HEK293 (cell line): ENCODE data around the gene KCNK17.

Source experiments
- ATF2 ChIP-seq: fragments of 450-650 bp; formaldehyde crosslinking; IDR thresholded peaks from 2 replicates; pipeline ENCODE4 v1.5.1; 2016; ENCODE audit warnings: missing biosample characterization, missing genetic modification characterization, low read depth
- CTCF ChIP-seq: fragments of 450-650 bp; formaldehyde crosslinking; IDR thresholded peaks from 2 replicates; pipeline ENCODE4 v1.5.1; 2016; ENCODE audit warnings: missing biosample characterization, missing genetic modification characterization
- INSM2 ChIP-seq: fragments of 450-650 bp; formaldehyde crosslinking; IDR thresholded peaks from 2 replicates; pipeline ENCODE4 v1.5.1; 2016; ENCODE audit warnings: missing biosample characterization, missing genetic modification characterization
- KLF9 ChIP-seq: fragments of 450-650 bp; formaldehyde crosslinking; IDR thresholded peaks from 2 replicates; pipeline ENCODE4 v1.5.1; 2016; ENCODE audit warnings: missing biosample characterization, missing genetic modification characterization, low read depth
- TCF7L2 ChIP-seq: IDR thresholded peaks from 2 replicates; pipeline ENCODE4 v1.6.1; 2011; ENCODE audit warnings: low read depth, mild to moderate bottlenecking, inconsistent platforms, low read length, moderate library complexity, borderline replicate concordance
- YY1 ChIP-seq: fragments of 450-650 bp; formaldehyde crosslinking; IDR thresholded peaks from 2 replicates; pipeline ENCODE4 v1.5.1; 2018; ENCODE audit warnings: missing biosample characterization, missing genetic modification characterization
- ZNF157 ChIP-seq: fragments of 450-650 bp; formaldehyde crosslinking; IDR thresholded peaks from 2 replicates; pipeline ENCODE4 v1.5.1; 2016; ENCODE audit warnings: missing biosample characterization, missing genetic modification characterization
- ZNF175 ChIP-seq: fragments of 450-650 bp; formaldehyde crosslinking; IDR thresholded peaks from 2 replicates; pipeline ENCODE4 v1.5.1; 2016; ENCODE audit warnings: missing biosample characterization, missing genetic modification characterization
- ZNF24 ChIP-seq: fragments of 450-650 bp; formaldehyde crosslinking; IDR thresholded peaks from 2 replicates; pipeline ENCODE4 v1.5.1; 2016; ENCODE audit warnings: missing biosample characterization, missing genetic modification characterization
- ZNF707 ChIP-seq: fragments of 450-650 bp; formaldehyde crosslinking; IDR thresholded peaks from 2 replicates; pipeline ENCODE4 v1.5.1; 2016; ENCODE audit warnings: missing biosample characterization, missing genetic modification characterization
- ZNF747 ChIP-seq: fragments of 450-650 bp; formaldehyde crosslinking; IDR thresholded peaks from 2 replicates; pipeline ENCODE4 v1.5.1; 2016; ENCODE audit warnings: missing biosample characterization, missing genetic modification characterization

- TF ChIP-seq YY1 (no peak), ZNF747 (tag by site-specific recombination) (no peak), ZNF157 (no peak), ZNF24 (tag by site-specific recombination) (no peak), CTCF (no peak), ZNF175 (tag by site-specific recombination) (no peak), ZNF707 (tag by site-specific recombination) (no peak), INSM2 (tag by site-specific recombination) (no peak), KLF9 (tag by site-specific recombination) (no peak), ATF2 (tag by site-specific recombination) (no peak), TCF7L2 (no peak)
Measured at GRCh38 chr6:39321761-39322160, 7.5 kb upstream of the KCNK17 start.
